Activated naive CD8-positive, alpha-beta T cell treated with anti-CD3 and anti-CD28 coated beads, Interleukin-2, amount 50 U/mL, for 24 hours (primary cell): ENCODE measurements around the gene LHX2.

Experiments
- ATAC-seq: fragments of 150-1000 bp; cut with Tn5 transposase; one replicate; pipeline ENCODE4 v1.10.0; 2021
- DNase-seq: peaks from one replicate; pipeline ENCODE4 v3.0.0; 2021
- H3K27ac Mint-ChIP-seq: one replicate; pipeline ENCODE4 v1.8.0; 2021; ENCODE audit warnings: mild to moderate bottlenecking, mixed read lengths
- H3K27me3 Mint-ChIP-seq: one replicate; pipeline ENCODE4 v1.8.0; 2021; ENCODE audit warnings: mixed read lengths
- H3K36me3 Mint-ChIP-seq: one replicate; pipeline ENCODE4 v1.8.0; 2021; ENCODE audit warnings: low read depth, mixed read lengths
- H3K4me1 Mint-ChIP-seq: one replicate; pipeline ENCODE4 v1.8.0; 2021; ENCODE audit warnings: mixed read lengths
- H3K4me3 Mint-ChIP-seq: one replicate; pipeline ENCODE4 v1.8.0; 2021; ENCODE audit warnings: mild to moderate bottlenecking, moderate library complexity, mixed read lengths
- H3K9me3 Mint-ChIP-seq: one replicate; pipeline ENCODE4 v1.8.0; 2021; ENCODE audit warnings: mixed read lengths

Gene LHX2

GRCh38 chr9:124005029-124005771 lies 6.4 kb upstream of the LHX2 start:
- H3K36me3 Mint-ChIP-seq, result no peaks in the 10 kb centered on the region
- no peaks in the 10 kb centered on the region for H3K9me3 Mint-ChIP-seq
- ATAC-seq (no peak), DNase-seq (no peak)
- peaks cover 97% of the 10 kb centered on the region for H3K27me3 Mint-ChIP-seq
- H3K27ac Mint-ChIP-seq, result no peak overlapping the region
- H3K4me3 Mint-ChIP-seq, result no peak overlapping the region
- H3K4me1 Mint-ChIP-seq, result peaks cover 28% of the 10 kb centered on the region

- H3K9me3 Mint-ChIP-seq, result no peaks in the 10 kb centered on the region
- ATAC-seq, result no peak
- no peak overlapping the region for H3K27ac Mint-ChIP-seq
- peaks cover 27% of the 10 kb centered on the region for H3K4me1 Mint-ChIP-seq
- DNase-seq, result no peak
- peaks cover 91% of the 10 kb centered on the region for H3K27me3 Mint-ChIP-seq
- H3K4me3 Mint-ChIP-seq, result no peak overlapping the region
- no peaks in the 10 kb centered on the region for H3K36me3 Mint-ChIP-seq
Observed at GRCh38 chr9:124006448-124007361, 4.9 kb upstream of the LHX2 start.

GRCh38 chr9:124007565-124008302 lies 3.8 kb upstream of the LHX2 start:
- Mint-ChIP-seq H3K4me3 (peak overlapping the region; percentile 0), H3K27me3 (peaks cover 83% of the 10 kb centered on the region), H3K9me3 (no peaks in the 10 kb centered on the region), H3K4me1 (peaks cover 27% of the 10 kb centered on the region), H3K36me3 (no peaks in the 10 kb centered on the region), H3K27ac (peak overlapping the region; percentile 2)
- ATAC-seq, result no peak
- DNase-seq, result no peak

GRCh38 chr9:124008303-124008693 lies 3.3 kb upstream of the LHX2 start:
- no peak for ATAC-seq
- no peaks in the 10 kb centered on the region for H3K9me3 Mint-ChIP-seq
- H3K27me3 Mint-ChIP-seq, result peaks cover 82% of the 10 kb centered on the region
- peaks cover 29% of the 10 kb centered on the region for H3K4me1 Mint-ChIP-seq
- no peaks in the 10 kb centered on the region for H3K36me3 Mint-ChIP-seq
- H3K27ac Mint-ChIP-seq, result peak overlapping the region; percentile 2
- H3K4me3 Mint-ChIP-seq, result peak overlapping the region; percentile 0
- no peak for DNase-seq

- no peaks in the 10 kb centered on the region for H3K9me3 Mint-ChIP-seq
- H3K4me3 Mint-ChIP-seq, result peak overlapping the region; percentile 8
- H3K27ac Mint-ChIP-seq, result no peak overlapping the region
- H3K27me3 Mint-ChIP-seq, result peaks cover 80% of the 10 kb centered on the region
- DNase-seq (no peak), ATAC-seq (no peak)
- H3K4me1 Mint-ChIP-seq, result peaks cover 32% of the 10 kb centered on the region
- H3K36me3 Mint-ChIP-seq, result no peaks in the 10 kb centered on the region
Observed at GRCh38 chr9:124008694-124009530, 2.7 kb upstream of the LHX2 start.

- H3K4me1 Mint-ChIP-seq, result peaks cover 32% of the 10 kb centered on the region
- peak overlapping the region; percentile 29 for H3K27ac Mint-ChIP-seq
- H3K4me3 Mint-ChIP-seq, result peak overlapping the region; percentile 8
- ATAC-seq (no peak), DNase-seq (no peak)
- no peaks in the 10 kb centered on the region for H3K9me3 Mint-ChIP-seq
- no peaks in the 10 kb centered on the region for H3K36me3 Mint-ChIP-seq
- H3K27me3 Mint-ChIP-seq, result peaks cover 80% of the 10 kb centered on the region
Observed at GRCh38 chr9:124009531-124010217, 1.9 kb upstream of the LHX2 start.

- Mint-ChIP-seq H3K36me3 (no peaks in the 10 kb centered on the region), H3K4me3 (no peak overlapping the region), H3K4me1 (peaks cover 32% of the 10 kb centered on the region), H3K27ac (peak overlapping the region; percentile 29), H3K27me3 (peaks cover 78% of the 10 kb centered on the region), H3K9me3 (no peaks in the 10 kb centered on the region)
- ATAC-seq (no peak), DNase-seq (no peak)
Observed at GRCh38 chr9:124010303-124010664, 1.3 kb upstream of the LHX2 start.

GRCh38 chr9:124010665-124011321 lies 775 bp upstream of the LHX2 start:
- peaks cover 78% of the 10 kb centered on the region for H3K27me3 Mint-ChIP-seq
- DNase-seq (no peak), ATAC-seq (no peak)
- H3K4me1 Mint-ChIP-seq, result peaks cover 37% of the 10 kb centered on the region
- H3K4me3 Mint-ChIP-seq, result no peak overlapping the region
- H3K9me3 Mint-ChIP-seq, result no peaks in the 10 kb centered on the region
- no peak overlapping the region for H3K27ac Mint-ChIP-seq
- no peaks in the 10 kb centered on the region for H3K36me3 Mint-ChIP-seq

GRCh38 chr9:124012368-124013301 lies 1.1 kb downstream of the LHX2 start:
- peaks cover 74% of the 10 kb centered on the region for H3K27me3 Mint-ChIP-seq
- no peaks in the 10 kb centered on the region for H3K36me3 Mint-ChIP-seq
- ATAC-seq, result no peak
- H3K4me3 Mint-ChIP-seq, result peak overlapping the region; percentile 11
- H3K9me3 Mint-ChIP-seq, result no peaks in the 10 kb centered on the region
- no peak for DNase-seq
- H3K4me1 Mint-ChIP-seq, result peaks cover 43% of the 10 kb centered on the region
- H3K27ac Mint-ChIP-seq, result no peak overlapping the region

- no peak for ATAC-seq
- DNase-seq, result no peak
- peak overlapping the region; percentile 11 for H3K4me3 Mint-ChIP-seq
- peaks cover 42% of the 10 kb centered on the region for H3K4me1 Mint-ChIP-seq
- peaks cover 72% of the 10 kb centered on the region for H3K27me3 Mint-ChIP-seq
- no peak overlapping the region for H3K27ac Mint-ChIP-seq
- no peaks in the 10 kb centered on the region for H3K36me3 Mint-ChIP-seq
- no peaks in the 10 kb centered on the region for H3K9me3 Mint-ChIP-seq
Observed at GRCh38 chr9:124013309-124014210, 2.0 kb downstream of the LHX2 start.

GRCh38 chr9:124014211-124014955 lies 2.8 kb downstream of the LHX2 start:
- H3K27ac Mint-ChIP-seq, result no peak overlapping the region
- H3K9me3 Mint-ChIP-seq, result no peaks in the 10 kb centered on the region
- no peaks in the 10 kb centered on the region for H3K36me3 Mint-ChIP-seq
- H3K27me3 Mint-ChIP-seq, result peaks cover 72% of the 10 kb centered on the region
- H3K4me1 Mint-ChIP-seq, result peaks cover 38% of the 10 kb centered on the region
- no peak overlapping the region for H3K4me3 Mint-ChIP-seq
- ATAC-seq (no peak), DNase-seq (no peak)
